ENCODE data around the gene NPY4R2. TPM values are rescaled to one million over a fixed set of nuclear protein-coding genes. Genes with fewer than 3 reads are reported as not detected.
"Not testable (repeated sequence)": the region's sequence is repeated elsewhere in the genome, so short reads cannot be mapped to it uniquely, and the experiment has no call there.

The NPY4R2 gene
- total RNA-seq, 4 donors from 2014 or later = not detected

- DNase-seq (ENCODE audit: low spot score in 2 of 2) = not testable (repeated sequence)
These were observed 24.9 kb downstream of the NPY4R2 start for GRCh38 chr10:47943328-47943727.

GRCh38 chr10:47947424-47947823, 29.0 kb downstream of the NPY4R2 start:
- not testable (repeated sequence) for H3K27ac ChIP-seq; H3K36me3 ChIP-seq; H3K27me3 ChIP-seq; H3K4me3 ChIP-seq; DNase-seq (ENCODE audit: low spot score in 2 of 2); H3K4me1 ChIP-seq; H3K9me3 ChIP-seq
- 71 to 80% methylated on average over 1 of the region's 1 CpG for WGBS, 2 donors

More at GRCh38 chr10:47943328-47943727, 24.9 kb downstream of the NPY4R2 start:
- not testable (repeated sequence) for H3K4me3 ChIP-seq, H3K4me1 ChIP-seq, H3K27me3 ChIP-seq, H3K27ac ChIP-seq, H3K36me3 ChIP-seq, H3K9me3 ChIP-seq
- WGBS, 2 donors = no CpG with 5 or more reads among the region's 4 CpGs

- 69 to 83% methylated on average over 7 to 8 of the region's 8 CpGs for WGBS, 2 donors
- H3K4me3 ChIP-seq; H3K27ac ChIP-seq; H3K27me3 ChIP-seq; H3K9me3 ChIP-seq; DNase-seq (ENCODE audit: low spot score in 2 of 2); H3K36me3 ChIP-seq; H3K4me1 ChIP-seq: not testable (repeated sequence)
These were observed 38.7 kb downstream of the NPY4R2 start for GRCh38 chr10:47957158-47957557.

- not testable (repeated sequence) for H3K4me1 ChIP-seq; H3K36me3 ChIP-seq; H3K9me3 ChIP-seq; DNase-seq (ENCODE audit: low spot score in 2 of 2); H3K27me3 ChIP-seq; H3K27ac ChIP-seq; H3K4me3 ChIP-seq
- WGBS, 2 donors = 87 to 91% methylated on average over 3 to 4 of the region's 5 CpGs
These were observed 41.2 kb downstream of the NPY4R2 start for GRCh38 chr10:47959677-47960076.

GRCh38 chr10:47960699-47961098, 42.2 kb downstream of the NPY4R2 start:
- H3K27ac ChIP-seq; DNase-seq (ENCODE audit: low spot score in 2 of 2); H3K9me3 ChIP-seq; H3K27me3 ChIP-seq; H3K4me1 ChIP-seq; H3K36me3 ChIP-seq; H3K4me3 ChIP-seq: not testable (repeated sequence)
- WGBS, 2 donors = no CpG with 5 or more reads among the region's 2 CpGs

- H3K27ac ChIP-seq; H3K27me3 ChIP-seq; H3K4me1 ChIP-seq; H3K4me3 ChIP-seq; DNase-seq (ENCODE audit: low spot score in 2 of 2); H3K9me3 ChIP-seq; H3K36me3 ChIP-seq: not testable (repeated sequence)
- no CpG with 5 or more reads among the region's 5 CpGs for WGBS, 2 donors
These were observed 44.3 kb downstream of the NPY4R2 start for GRCh38 chr10:47962785-47963184.

- not testable (repeated sequence) for H3K4me1 ChIP-seq; H3K4me3 ChIP-seq; H3K27ac ChIP-seq; H3K36me3 ChIP-seq; H3K9me3 ChIP-seq; H3K27me3 ChIP-seq; DNase-seq (ENCODE audit: low spot score in 2 of 2)
- 0% methylated on average over 1 of the region's 14 CpGs; no CpG with 5 or more reads in 1 of the 2 donors for WGBS, 2 donors
These were observed 46.0 kb downstream of the NPY4R2 start for GRCh38 chr10:47964280-47965063.

- H3K9me3 ChIP-seq; H3K27ac ChIP-seq; DNase-seq (ENCODE audit: low spot score in 2 of 2); H3K36me3 ChIP-seq; H3K27me3 ChIP-seq; H3K4me3 ChIP-seq; H3K4me1 ChIP-seq: not testable (repeated sequence)
- 77 to 78% methylated on average over 5 to 6 of the region's 6 CpGs for WGBS, 2 donors
These were observed 50.5 kb downstream of the NPY4R2 start for GRCh38 chr10:47968988-47969387.

- H3K27ac ChIP-seq; H3K36me3 ChIP-seq; H3K27me3 ChIP-seq; H3K4me3 ChIP-seq; DNase-seq (ENCODE audit: low spot score in 2 of 2); H3K4me1 ChIP-seq; H3K9me3 ChIP-seq: not testable (repeated sequence)
- WGBS, 2 donors = 61 to 79% methylated on average over 2 to 3 of the region's 3 CpGs
These were observed 51.6 kb downstream of the NPY4R2 start for GRCh38 chr10:47970047-47970446.

- DNase-seq (ENCODE audit: low spot score in 2 of 2); H3K4me1 ChIP-seq; H3K27me3 ChIP-seq; H3K27ac ChIP-seq; H3K36me3 ChIP-seq; H3K4me3 ChIP-seq; H3K9me3 ChIP-seq: not testable (repeated sequence)
- WGBS, 2 donors = no CpG with 5 or more reads among the region's 5 CpGs
These were observed 53.1 kb downstream of the NPY4R2 start for GRCh38 chr10:47971598-47971997.

- not testable (repeated sequence) for H3K27ac ChIP-seq; H3K4me3 ChIP-seq; H3K4me1 ChIP-seq; DNase-seq (ENCODE audit: low spot score in 2 of 2); H3K9me3 ChIP-seq; H3K36me3 ChIP-seq; H3K27me3 ChIP-seq
- no CpG with 5 or more reads among the region's 2 CpGs for WGBS, 2 donors
These were observed 53.6 kb downstream of the NPY4R2 start for GRCh38 chr10:47972077-47972476.

Other genes with a start within 250 kb of the NPY4R2 start
- gene SYT15B, start 155.1 kb upstream of the NPY4R2 start, total RNA-seq = 10 to 100 TPM in 2 of 4 donors, 1 to 10 TPM in 2; 4.6 to 15.5 (median 8.8) TPM
- gene FAM25C, start 81.1 kb downstream of the NPY4R2 start, total RNA-seq = not detected